Measurements from ENCODE around the gene TRMU.

DNA sequence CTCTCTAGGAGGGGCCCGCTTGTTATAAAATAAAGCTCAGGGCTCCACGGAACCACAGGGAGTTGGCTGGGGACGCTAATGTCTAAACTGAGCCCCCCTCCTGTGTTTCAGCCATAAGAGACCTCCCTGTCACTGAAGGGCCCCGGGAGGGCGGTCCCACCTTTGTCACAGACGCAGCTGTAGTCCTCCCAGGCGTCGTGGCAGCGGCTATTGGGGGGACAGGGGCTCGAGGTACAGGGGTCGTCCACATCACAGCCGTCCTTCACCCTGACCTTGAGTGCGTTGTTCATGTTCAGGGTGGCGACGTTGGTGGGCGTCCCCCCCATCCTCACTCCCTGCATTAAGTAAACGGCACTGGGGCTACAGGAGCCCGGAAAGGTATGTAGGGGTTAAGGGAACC is 62.0 kb downstream of the TRMU start:
- no peak for TF ChIP-seq EZH2phosphoT487 (IDR thresholded peaks at IDR 0.05; ENCODE audit: low read depth, severe bottlenecking, unreplicated experiment)
- TF ChIP-seq, protein P1, sequence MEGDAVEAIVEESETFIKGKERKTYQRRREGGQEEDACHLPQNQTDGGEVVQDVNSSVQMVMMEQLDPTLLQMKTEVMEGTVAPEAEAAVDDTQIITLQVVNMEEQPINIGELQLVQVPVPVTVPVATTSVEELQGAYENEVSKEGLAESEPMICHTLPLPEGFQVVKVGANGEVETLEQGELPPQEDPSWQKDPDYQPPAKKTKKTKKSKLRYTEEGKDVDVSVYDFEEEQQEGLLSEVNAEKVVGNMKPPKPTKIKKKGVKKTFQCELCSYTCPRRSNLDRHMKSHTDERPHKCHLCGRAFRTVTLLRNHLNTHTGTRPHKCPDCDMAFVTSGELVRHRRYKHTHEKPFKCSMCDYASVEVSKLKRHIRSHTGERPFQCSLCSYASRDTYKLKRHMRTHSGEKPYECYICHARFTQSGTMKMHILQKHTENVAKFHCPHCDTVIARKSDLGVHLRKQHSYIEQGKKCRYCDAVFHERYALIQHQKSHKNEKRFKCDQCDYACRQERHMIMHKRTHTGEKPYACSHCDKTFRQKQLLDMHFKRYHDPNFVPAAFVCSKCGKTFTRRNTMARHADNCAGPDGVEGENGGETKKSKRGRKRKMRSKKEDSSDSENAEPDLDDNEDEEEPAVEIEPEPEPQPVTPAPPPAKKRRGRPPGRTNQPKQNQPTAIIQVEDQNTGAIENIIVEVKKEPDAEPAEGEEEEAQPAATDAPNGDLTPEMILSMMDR (IDR thresholded peaks at IDR 0.05; ENCODE audit: poor library complexity): no peak

Data from hepatocyte (in vitro differentiated cells).